Measurements from ENCODE around the gene UGT2B7.

DNA sequence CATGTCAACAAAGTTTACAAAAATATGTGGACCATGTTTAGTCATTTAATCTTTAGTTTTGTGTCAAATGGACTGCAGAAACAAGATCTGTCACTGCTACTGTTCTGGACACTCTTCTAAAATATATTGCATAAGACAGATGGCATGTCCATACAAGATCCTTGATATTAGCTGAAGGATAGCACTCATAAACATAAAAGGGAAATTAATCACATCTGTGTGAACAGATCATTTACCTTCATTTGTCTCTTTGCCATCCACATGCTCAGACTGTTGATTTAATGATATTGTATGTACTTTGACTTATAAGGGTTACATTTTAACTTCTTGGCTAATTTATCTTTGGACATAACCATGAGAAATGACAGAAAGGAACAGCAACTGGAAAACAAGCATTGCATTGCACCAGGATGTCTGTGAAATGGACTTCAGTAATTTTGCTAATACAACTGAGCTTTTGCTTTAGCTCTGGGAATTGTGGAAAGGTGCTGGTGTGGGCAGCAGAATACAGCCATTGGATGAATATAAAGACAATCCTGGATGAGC is at the start of gene UGT2B7:
- TF ChIP-seq, protein P1, sequence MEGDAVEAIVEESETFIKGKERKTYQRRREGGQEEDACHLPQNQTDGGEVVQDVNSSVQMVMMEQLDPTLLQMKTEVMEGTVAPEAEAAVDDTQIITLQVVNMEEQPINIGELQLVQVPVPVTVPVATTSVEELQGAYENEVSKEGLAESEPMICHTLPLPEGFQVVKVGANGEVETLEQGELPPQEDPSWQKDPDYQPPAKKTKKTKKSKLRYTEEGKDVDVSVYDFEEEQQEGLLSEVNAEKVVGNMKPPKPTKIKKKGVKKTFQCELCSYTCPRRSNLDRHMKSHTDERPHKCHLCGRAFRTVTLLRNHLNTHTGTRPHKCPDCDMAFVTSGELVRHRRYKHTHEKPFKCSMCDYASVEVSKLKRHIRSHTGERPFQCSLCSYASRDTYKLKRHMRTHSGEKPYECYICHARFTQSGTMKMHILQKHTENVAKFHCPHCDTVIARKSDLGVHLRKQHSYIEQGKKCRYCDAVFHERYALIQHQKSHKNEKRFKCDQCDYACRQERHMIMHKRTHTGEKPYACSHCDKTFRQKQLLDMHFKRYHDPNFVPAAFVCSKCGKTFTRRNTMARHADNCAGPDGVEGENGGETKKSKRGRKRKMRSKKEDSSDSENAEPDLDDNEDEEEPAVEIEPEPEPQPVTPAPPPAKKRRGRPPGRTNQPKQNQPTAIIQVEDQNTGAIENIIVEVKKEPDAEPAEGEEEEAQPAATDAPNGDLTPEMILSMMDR (conservative IDR thresholded peaks at IDR 0.05 in 1 of 2, IDR thresholded peaks at IDR 0.05 in 1 of 2; ENCODE audit: low read depth in 1 of 2, low read length in 2 of 2) = no peak
- no peak for TF ChIP-seq EZH2 (IDR thresholded peaks at IDR 0.05; ENCODE audit: low read length, missing control alignments)

Data from fibroblast of lung (primary cell).